HG03565 (cell line): ENCODE data around the gene SLC66A1.
"Not testable (repeated sequence)": the region's sequence is repeated elsewhere in the genome, so short reads cannot be mapped to it uniquely, and the experiment has no call there.

Experiments
- ATAC-seq: cut with Tn5 transposase; IDR thresholded peaks from one replicate; pipeline ENCODE4 v1.9.1; 2021; ENCODE audit warnings: mild to moderate bottlenecking, moderate library complexity; ENCODE audit not compliant: unreplicated experiment

SLC66A1 gene

GRCh38 chr1:19304081-19304480, 8.0 kb upstream of the SLC66A1 start:
- not testable (repeated sequence) for ATAC-seq

DNA sequence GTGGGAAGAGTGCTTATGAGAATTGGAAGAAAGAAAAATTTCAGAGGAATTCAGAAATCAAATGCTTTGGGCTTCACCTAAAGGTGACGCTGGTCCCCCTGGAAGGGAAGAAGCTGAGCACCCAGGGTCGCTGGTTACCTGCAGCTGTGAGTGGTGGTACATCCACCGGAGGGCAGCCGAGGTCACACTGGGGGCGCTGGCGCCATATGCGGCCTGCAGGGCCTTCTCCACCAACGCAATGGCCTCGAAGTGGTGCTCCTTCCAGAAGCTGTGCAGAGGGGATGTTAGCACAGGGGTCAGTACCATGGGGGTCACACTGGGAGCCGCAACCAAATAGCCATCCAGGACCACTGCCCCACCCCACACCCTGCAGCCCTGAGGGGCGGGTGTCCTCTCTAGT, 6.2 kb upstream of the SLC66A1 start:
- ATAC-seq, result no peak

DNA sequence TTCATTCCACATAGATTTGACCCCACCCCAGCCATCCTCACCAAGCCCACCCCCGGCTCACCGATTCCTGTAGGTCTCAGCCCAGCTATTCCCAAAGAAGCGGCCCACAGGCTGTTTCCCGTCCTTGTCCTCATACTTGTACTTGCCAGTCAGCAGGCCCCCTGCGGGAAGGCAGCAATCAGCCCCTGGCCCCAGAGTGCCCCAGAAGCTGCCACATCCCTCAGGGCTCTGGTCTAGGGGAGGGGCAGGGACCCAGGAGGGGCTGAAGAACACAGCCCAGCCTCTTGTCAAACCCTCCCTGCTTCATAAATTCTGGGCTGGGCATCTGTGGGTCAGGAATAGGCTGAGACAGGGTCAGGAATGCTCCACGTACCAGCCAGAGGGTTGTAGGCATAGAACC, 5.2 kb upstream of the SLC66A1 start:
- no peak for ATAC-seq

DNA sequence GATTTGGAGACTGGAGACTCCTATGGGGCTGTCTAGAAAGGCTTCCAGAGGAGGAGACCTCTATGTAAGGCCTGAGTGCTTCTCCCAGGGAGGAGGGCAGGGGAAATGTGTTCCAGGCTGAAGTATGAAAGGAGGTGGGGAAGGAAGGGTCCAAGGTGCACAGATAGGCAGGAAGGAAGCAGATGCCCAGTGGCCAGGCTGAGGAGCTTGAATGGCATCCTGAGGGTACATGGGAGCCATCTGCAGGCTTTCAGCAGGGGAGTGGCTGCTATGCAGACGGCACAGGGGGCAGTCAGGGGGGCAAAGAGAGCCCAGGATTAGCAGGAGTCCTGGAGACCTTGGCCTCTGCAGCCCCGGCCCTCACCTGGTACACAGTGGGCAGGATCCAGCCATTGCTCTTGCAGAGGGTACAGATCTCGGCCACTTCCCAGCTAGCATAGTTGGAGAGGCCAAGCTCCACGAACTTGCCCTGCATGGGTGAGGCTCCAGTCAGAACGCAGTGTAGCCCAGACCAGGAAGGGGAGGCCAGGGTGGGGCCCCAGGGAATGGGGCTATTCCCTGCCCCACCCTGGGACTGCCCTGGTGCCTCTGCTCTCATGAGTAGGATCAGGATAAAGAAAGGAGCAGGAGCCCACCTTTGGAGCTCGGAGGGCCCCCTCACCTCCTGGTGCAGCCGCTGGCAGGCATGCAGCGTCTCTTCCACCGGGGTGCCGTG, 4.2 kb upstream of the SLC66A1 start:
- no peak for ATAC-seq

DNA sequence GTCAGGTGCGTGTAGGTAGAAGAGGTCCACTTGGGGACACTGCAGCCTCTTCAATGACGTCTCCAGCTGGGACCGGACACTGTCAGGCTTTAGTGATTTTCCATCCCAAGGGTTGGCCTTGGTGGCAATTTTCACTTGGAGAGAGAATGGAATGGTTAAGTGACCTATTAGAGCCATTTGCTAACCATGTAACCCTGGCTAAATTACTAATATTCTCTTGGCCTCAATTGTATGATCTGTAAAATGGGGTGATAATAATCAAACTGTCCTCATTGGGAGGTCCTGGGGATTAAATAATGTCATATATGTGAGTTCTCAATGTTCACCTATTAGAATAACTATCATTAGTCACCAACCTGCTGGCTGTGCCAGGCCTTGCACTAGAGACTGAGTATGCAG, 3.6 kb upstream of the SLC66A1 start:
- ATAC-seq, result no peak

- no peak for ATAC-seq
Observed at GRCh38 chr1:19309123-19309813, 2.9 kb upstream of the SLC66A1 start.

GRCh38 chr1:19310061-19310460, 2.1 kb upstream of the SLC66A1 start:
- ATAC-seq, result no peak

GRCh38 chr1:19310720-19311502, 1.2 kb upstream of the SLC66A1 start:
- no peak for ATAC-seq

- ATAC-seq, result no peak
Observed at GRCh38 chr1:19311503-19311930, 609 bp upstream of the SLC66A1 start.

GRCh38 chr1:19312782-19313635, 883 bp downstream of the SLC66A1 start:
- ATAC-seq, result no peak

DNA sequence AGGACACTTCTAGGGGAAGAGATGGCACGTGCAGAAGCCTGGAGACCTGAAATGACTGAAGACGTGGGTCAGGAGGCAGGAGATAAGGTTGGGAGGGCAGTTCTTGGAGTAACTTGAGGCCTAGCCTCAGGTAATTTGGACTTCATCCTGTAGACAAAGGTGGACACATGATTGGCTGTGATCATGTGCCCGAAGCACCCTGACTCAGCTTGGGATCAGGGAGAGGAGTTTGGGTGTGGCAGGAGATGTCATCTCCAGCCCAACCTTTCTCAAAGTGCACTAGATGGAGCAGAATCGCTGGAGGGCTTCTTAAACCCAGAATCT, 1.5 kb downstream of the SLC66A1 start:
- ATAC-seq, result no peak

- no peak for ATAC-seq
Observed at GRCh38 chr1:19313961-19314882, 2.1 kb downstream of the SLC66A1 start.

DNA sequence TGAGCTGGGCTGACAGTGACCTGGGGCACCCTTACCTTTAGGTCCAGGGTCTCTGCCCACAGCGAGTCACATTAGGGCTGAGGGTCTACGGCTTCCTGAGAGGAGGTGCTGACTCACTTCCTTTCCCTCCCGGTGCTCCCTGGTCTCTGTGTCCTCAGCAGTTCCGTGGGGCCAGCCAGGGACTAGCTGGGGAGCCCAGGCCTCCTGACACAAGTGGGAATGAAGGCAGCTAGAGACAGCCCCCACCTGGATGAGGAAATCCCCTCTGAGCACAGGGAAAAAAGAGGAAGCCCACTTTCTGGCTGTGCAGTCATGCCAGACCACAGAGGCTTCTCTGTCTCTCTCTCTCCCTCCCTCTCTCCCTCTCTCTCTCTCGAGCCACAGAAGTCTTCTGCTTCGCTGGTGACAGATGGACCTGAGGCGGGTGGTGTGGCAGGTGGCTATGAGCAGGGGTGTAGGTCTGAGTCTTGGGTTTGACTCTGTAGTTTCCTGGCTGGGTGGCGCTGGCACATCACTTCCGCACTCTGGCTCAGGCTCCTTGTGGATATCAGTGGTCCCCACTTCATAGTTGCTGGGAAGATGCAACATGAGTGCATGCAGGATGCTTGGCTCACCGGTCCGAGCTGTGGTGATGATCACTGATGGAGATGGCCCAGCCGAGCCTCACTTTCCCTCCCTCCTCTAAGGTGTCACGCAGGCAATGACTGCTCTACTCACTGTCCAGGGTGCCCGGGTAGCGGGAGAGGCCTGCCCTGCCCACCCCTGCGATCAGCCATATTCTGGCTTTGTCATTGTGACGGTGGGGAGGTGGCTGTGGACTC, 3.5 kb downstream of the SLC66A1 start:
- no peak for ATAC-seq

DNA sequence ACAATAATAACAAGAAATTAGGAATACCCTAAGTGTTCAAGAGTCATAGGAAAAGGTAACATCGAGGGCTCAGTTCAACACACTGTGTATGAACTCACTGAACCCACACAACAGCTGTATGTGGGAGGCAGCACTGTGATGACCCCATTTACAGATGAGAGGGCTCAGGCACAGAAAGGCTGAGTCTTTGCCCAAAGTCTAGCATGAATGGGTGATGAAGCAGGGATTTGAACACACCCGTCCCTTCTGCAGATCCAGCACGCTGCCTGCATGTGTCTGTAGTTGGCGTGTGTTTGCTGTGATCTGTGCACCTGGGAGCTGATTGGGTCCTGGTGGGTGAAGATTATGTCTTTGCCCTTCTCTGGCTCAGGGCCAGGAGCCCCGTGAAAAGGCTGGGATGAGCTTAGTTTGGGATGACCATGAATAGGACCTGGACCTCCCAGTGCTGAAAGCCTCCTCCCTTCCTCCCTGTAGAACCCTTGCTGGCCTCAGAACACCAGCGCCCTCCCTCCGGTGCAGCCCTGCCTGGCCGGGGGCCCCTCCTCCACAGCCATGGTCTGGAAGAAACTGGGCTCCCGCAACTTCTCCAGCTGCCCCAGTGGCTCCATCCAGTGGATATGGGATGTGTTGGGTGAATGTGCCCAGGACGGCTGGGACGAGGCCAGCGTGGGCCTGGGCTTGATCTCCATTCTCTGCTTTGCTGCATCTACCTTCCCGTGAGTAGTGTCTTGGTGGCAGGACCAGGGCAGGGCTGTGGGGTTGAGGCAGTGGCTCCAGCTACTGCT, 5.2 kb downstream of the SLC66A1 start:
- no peak for ATAC-seq

DNA sequence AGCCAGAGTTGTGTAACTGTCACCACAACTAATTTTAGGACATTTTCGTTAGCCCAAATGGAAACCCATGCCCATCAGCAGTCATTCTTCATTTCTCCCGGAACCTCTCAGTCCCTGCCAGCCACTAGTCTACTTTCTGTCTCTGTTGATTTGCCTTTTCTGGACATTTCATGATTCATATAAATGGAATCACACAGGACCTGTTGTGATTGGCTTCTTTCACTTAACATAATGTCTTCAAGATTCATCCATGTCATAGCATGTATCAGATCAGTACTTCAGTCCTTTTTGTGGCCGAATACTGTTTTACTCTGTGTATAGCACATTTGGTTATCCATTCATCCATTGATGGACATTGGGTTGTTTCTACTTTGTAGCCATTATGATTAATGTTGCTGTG, 7.1 kb downstream of the SLC66A1 start:
- ATAC-seq, result no peak

GRCh38 chr1:19321071-19321470, 8.9 kb downstream of the SLC66A1 start:
- ATAC-seq, result no peak

GRCh38 chr1:19322481-19322880, 10.4 kb downstream of the SLC66A1 start:
- ATAC-seq, result no peak

DNA sequence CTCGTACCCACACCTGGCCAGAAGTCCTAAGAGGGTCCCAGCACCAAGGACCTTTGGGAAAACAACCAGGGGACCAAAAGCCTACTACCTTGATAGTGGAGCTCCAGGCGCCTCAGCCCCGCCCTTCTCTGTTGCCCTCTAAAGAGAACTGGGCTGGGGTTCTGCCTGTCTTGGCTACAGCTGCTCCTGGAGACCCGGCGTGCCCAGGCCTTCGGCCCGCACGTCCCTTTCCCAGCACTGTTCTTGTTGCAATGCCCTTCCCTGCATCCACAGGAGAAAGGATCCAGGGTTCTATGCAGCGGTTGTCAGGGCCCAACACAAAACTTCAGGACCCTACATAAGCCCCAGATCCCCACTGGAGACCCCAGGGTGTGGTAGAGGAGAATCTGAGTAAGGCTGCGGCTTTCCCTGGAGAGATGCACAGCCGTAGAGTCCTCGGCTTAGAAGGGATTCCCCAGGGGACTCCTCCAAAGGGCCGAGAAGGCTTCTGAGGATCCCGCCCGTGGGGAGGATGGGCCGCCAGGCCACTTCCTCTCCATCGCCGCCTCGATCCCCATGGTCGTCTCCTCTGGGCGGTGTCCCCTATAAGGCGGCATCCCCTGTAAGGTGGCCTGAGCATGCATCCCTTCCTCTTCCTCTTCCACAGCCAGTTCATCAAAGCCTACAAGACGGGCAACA, 12.0 kb downstream of the SLC66A1 start:
- ATAC-seq, result no peak
